ENCODE measurements around the gene ASH1L. TPM values are rescaled to one million over a fixed set of nuclear protein-coding genes. Genes with fewer than 3 reads are reported as not detected.

ASH1L gene
- total RNA-seq, 1 experiment from 2014 or later: 30.5 TPM

GRCh38 chr1:155383406-155383805 lies 179.2 kb downstream of the ASH1L start:
- Histone ChIP-seq H3K9ac (ENCODE audit: low read length) (no peak overlapping the region), H3K79me2 (ENCODE audit: insufficient read depth, low read length) (no peaks in the 10 kb centered on the region), H4K20me1 (ENCODE audit: insufficient read depth) (no peaks in the 10 kb centered on the region), H3K36me3 (ENCODE audit: control insufficient read depth in 1 of 2, insufficient read depth in 2 of 2, low read length in 2 of 2) (peaks cover 0 to 5% of the 10 kb centered on the region in 2 experiments; a peak in 1 of 4 replicates), H3K27me3 (ENCODE audit: insufficient read depth, low read length) (no peaks in the 10 kb centered on the region), H3K4me3 (replicated peaks in 1 of 2; ENCODE audit: low read depth in 1 of 2, low read length in 2 of 2) (no peak overlapping the region), H3K4me1 (ENCODE audit: control insufficient read depth in 1 of 2, insufficient read depth in 2 of 2, low read length in 2 of 2) (no peaks in the 10 kb centered on the region), H2AFZ (ENCODE audit: low read depth, low read length, poor library complexity, severe bottlenecking) (no peak overlapping the region), H3K27ac (ENCODE audit: low read depth, low read length) (no peak overlapping the region), H3K9me2 (ENCODE audit: insufficient read depth) (no peaks in the 10 kb centered on the region), H3K9me3 (ENCODE audit: control insufficient read depth in 1 of 2, insufficient read depth in 1 of 2, low read depth in 1 of 2, low read length in 2 of 2) (peaks cover 0 to 4% of the 10 kb centered on the region in 2 experiments; a peak in 1 of 4 replicates), H3K4me2 (ENCODE audit: low read length) (no peak overlapping the region)
- ChIA-PET RAD21 (ENCODE audit: low non-redundant PET in 1 of 2, low total read pairs in 2 of 2, uncharacterized antibody in 2 of 2, unreplicated experiment in 2 of 2) (no interaction called here), POLR2A (no interaction called here), CTCF (no interaction called here)
- no peak for TF ChIP-seq SIN3A (IDR thresholded peaks at IDR 0.05; ENCODE audit: low read depth)
- TF ChIP-seq FOSL1 (IDR thresholded peaks at IDR 0.05; ENCODE audit: low read depth): no peak
- no peak for TF ChIP-seq POLR2A (IDR thresholded peaks at IDR 0.05; ENCODE audit: borderline replicate concordance, extremely low read depth, insufficient read depth, insufficient read length)
- no peak for TF ChIP-seq ELF1 (IDR thresholded peaks at IDR 0.05; ENCODE audit: borderline replicate concordance, low read depth)
- no peak for TF ChIP-seq ATF3 (IDR thresholded peaks at IDR 0.05)
- no peak for TF ChIP-seq SP1 (IDR thresholded peaks at IDR 0.05; ENCODE audit: low read depth)
- no peak for TF ChIP-seq POLR2AphosphoS5 (IDR thresholded peaks at IDR 0.05; ENCODE audit: low read depth, low read length)
- TF ChIP-seq, protein P1, sequence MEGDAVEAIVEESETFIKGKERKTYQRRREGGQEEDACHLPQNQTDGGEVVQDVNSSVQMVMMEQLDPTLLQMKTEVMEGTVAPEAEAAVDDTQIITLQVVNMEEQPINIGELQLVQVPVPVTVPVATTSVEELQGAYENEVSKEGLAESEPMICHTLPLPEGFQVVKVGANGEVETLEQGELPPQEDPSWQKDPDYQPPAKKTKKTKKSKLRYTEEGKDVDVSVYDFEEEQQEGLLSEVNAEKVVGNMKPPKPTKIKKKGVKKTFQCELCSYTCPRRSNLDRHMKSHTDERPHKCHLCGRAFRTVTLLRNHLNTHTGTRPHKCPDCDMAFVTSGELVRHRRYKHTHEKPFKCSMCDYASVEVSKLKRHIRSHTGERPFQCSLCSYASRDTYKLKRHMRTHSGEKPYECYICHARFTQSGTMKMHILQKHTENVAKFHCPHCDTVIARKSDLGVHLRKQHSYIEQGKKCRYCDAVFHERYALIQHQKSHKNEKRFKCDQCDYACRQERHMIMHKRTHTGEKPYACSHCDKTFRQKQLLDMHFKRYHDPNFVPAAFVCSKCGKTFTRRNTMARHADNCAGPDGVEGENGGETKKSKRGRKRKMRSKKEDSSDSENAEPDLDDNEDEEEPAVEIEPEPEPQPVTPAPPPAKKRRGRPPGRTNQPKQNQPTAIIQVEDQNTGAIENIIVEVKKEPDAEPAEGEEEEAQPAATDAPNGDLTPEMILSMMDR (IDR thresholded peaks at IDR 0.05 in 2 of 3, conservative IDR thresholded peaks at IDR 0.05 in 1 of 3; ENCODE audit: borderline replicate concordance in 1 of 3, insufficient read depth in 1 of 3, low read depth in 2 of 3, low read length in 2 of 3): no peak
- TF ChIP-seq MAX (IDR thresholded peaks at IDR 0.05): no peak
- TF ChIP-seq EZH2phosphoT487 (IDR thresholded peaks at IDR 0.05; ENCODE audit: borderline replicate concordance): no peak
- TF ChIP-seq ZNF274 (IDR thresholded peaks at IDR 0.05; ENCODE audit: low read depth, low read length): no peak
- TF ChIP-seq YY1 (IDR thresholded peaks at IDR 0.05; ENCODE audit: extremely low read depth, insufficient replicate concordance, low read depth, low read length): no peak
- TF ChIP-seq EGR1 (IDR thresholded peaks at IDR 0.05; ENCODE audit: low read depth): no peak
- no peak for DNase-seq (ENCODE audit: low read depth, low spot score)
- intact Hi-C loops (cut with micrococcal nuclease): no loop called here
- no peak for ATAC-seq
- BruUV-seq (replicated peaks): no TSS peak

All from HCT116 (cell line).